HG03558 (cell line): Measurements from ENCODE around the gene ULBP2.
"Not testable (repeated sequence)": the region's sequence is repeated elsewhere in the genome, so short reads cannot be mapped to it uniquely, and the experiment has no call there.

Experiments used
- ATAC-seq: cut with Tn5 transposase; IDR thresholded peaks from one replicate; pipeline ENCODE4 v1.9.1; 2021; ENCODE audit warnings: moderate number of reproducible peaks; ENCODE audit not compliant: unreplicated experiment; ENCODE audit errors: extremely low read depth

The ULBP2 gene

DNA sequence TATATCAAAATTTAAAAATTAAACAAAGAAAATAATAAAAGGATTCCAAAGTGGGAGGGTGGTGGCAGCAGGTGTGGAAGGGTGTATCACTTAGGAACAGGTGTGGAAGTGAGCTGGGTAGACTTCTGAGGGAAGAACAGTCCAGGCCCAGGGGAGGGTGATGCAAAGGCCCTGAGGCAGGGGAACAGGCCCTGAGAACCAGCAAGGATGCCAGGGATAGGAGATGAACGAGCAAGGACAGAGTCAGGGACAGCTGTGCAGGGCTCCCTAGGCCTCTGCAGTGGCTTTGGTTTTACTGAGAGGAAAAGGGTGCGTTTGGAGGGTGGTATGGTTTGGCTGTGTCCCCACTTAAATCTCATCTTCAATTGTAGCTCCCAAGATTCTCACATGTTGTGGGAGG lies 34.5 kb upstream of the ULBP2 start:
- ATAC-seq, result no peak

DNA sequence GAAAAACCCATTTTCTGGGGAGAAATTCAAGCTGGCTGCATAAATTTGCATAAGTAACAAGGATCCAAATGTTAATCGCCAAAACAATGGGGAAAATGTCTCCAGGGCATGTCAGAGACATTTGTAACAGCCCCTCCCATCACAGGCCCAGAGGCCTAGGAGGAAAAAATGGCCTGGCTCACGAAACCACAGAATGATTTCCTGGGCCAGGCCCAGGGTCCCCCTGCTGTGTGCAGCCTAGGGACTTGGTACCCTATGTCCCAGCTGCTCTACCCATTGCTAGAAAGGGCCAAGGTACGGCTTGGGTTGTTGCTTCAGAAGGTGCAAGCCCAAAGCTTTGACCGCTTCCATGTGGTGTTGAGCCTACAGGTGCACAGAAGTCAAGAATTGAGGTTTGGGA lies 33.3 kb upstream of the ULBP2 start:
- ATAC-seq, result not testable (repeated sequence)

DNA sequence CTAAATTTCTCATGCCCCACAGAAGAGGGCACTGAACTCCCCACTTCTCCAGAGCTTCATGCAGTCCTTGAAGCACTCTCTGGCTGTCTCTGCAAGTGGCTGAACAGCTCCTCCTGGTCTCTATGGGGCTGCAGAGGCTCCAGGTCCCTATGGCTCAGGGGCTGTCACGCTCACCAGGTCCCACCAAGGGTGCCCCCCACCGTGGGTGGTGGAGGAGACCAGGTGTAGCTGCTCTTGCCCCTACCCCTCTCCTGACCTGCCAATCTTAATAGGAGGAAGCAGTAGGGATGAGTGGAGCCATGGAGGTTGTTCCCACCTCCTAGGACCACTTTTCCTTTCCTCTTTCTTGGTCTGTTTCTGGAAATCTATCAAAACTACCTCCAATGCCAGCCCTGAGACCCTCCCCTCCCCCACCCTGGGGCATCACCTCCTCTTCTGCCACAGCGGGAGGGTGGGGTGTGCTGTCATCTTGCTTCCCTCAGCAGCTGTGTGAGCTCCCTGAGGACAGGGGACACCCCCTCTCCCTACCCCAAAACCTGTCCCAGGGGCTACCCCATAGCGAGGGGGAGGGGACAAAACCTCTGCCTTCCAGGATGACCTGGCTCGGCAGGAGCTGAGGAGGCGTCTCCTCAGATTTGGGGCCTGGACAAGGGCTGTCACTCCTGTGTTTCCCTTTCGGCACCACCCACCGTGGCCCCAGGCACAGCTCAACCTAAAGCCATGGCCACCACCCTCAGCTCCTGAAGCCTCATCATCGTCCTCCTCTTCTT lies 31.9 kb upstream of the ULBP2 start:
- no peak for ATAC-seq

DNA sequence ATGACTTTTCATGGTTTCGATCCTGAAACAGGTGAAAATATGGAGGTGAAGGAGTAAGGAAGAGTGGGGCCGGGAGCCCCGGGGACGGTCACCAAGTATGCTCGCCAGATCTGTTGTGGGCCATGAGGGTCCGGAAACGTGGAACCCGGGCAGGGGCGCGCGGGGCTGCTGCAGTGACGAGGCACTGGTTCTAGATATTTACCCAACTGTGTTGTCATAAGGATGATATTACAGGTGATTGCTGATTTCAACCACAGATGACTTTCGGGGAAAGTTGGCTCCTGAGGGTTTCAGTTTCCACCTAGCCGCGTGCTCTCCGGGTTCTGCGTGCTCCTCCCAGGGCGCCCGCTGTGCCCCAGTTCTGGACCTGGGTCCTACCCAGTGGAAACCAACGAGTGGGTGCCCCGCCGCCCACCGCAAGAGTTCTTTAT lies 31.1 kb upstream of the ULBP2 start:
- ATAC-seq, result no peak

DNA sequence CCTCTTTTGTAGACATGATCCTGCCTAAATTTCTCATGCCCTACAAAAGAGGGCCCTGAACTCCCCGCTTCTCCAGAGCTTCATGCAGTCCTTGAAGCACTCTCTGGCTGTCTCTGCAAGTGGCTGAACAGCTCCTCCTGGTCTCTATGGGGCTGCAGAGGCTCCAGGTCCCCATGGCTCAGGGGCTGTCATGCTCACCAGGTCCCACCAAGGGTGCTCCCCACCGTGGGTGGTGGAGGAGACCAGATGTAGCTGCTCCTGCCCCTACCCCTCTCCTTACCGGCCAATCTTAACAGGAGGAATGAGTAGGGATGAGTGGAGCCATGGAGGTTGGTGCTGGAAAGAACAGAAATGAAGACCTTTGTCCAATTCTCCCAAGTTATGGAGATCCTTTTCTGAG lies 29.1 kb upstream of the ULBP2 start:
- not testable (repeated sequence) for ATAC-seq

DNA sequence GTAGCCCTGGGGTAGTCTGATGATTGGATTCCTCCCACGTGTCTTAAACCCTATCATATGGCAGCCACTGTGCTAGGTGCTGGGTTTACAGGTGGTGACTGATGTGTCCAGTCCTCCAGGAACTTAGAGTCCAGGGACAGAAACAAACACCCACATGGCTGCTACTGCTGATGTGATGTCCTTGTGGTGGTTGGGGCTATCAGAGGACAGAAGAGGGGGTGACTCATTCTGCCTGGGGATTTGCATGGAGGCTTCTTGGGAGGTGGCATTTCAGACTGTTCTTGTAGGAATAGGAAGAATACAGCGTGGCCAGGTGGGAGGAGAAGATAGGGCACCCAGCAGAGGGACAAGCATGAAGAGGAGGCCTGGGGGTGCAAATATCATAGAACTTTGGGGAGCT lies 28.7 kb upstream of the ULBP2 start:
- no peak for ATAC-seq

DNA sequence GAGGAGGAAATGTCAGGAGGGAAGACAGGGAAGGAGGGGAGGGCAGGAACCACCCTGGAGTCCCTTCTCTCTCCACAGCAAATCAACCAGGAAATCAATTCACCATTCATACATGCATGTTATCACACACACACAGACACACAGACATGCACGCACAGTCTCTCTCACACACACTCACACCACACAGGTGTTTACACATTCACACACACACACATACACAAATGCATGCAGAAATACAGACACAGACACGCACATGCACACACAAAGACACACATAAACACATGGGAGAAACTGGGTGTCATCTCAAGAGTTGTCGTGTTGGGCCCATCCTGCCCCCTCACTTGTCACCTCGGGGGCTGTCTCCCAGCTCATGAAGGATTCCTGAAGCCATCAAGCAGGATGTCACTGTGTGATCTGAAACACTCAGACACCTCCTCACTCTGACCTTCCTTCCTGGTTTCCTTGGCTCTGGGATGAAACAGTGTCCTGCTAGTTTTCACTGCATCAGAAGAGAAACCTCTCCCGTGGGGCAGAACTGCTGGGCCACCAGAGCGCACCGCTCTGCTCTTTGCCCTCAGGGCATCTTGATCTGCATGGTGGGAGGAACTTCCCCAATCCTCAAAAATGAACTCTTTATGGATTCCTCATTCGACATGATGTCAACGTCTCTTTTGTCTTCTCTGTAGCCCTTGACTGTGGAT lies 28.1 kb upstream of the ULBP2 start:
- ATAC-seq, result no peak

DNA sequence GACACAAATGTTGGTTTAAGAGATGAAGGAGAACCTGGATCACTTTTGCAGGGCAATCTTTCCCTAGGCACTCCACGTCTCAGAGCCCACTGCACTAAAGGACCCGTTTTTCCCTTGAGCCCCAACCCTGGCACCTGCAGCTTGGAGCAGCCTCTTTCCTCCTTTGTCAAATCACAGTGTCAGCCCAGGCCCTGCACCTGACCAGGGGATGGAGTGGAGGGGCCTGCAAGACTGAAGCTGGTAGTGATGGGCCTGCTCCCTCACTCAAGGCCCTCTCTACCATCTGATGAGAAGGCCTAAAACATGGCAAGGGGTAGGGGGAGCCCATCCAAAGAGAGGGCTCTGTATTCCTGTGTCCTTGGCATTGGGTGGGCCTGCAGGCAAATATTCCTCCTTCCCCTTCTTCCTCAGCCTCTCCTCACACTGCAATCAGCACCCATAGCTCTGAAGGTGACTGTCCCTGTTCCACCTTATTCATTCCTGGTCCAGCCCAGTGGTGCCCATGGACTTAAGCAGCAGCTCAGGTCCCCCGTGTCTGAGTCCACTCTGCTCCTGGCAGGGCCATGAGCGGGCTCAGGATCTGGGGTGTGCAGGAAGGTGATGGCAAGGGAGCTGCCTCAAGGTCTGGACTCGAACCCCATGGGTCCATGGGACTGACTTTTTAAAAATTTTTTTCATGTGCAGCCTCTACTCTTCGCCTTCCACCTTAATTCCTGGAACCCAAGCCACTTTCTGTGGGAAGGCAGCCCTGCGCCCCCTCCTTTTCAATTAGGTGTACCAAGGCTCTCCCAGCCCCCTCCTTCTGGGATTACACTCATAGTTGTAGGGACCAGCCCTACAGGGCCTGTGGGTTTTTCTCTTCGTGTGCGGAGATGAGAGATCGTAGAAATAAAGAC lies 25.6 kb upstream of the ULBP2 start:
- ATAC-seq, result no peak

DNA sequence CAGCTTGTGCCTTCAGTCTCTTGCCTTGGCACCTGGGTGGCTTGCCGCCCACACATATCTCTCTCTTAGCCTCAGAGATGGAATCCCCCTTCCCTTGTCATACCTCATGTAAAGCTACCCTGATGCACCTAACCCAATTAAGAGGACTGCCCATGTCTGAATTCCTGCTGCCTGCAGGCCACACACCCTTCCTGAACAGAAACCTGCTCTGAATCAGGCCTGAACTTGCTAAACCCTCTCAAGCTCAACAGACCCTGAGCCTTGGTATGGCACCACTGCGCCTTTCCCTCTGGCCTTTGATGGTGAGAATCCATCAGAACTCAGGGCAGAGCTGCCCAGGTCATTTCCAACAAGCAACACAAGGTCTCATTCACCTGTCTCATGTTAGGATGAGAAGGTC lies 24.1 kb upstream of the ULBP2 start:
- ATAC-seq, result no peak

DNA sequence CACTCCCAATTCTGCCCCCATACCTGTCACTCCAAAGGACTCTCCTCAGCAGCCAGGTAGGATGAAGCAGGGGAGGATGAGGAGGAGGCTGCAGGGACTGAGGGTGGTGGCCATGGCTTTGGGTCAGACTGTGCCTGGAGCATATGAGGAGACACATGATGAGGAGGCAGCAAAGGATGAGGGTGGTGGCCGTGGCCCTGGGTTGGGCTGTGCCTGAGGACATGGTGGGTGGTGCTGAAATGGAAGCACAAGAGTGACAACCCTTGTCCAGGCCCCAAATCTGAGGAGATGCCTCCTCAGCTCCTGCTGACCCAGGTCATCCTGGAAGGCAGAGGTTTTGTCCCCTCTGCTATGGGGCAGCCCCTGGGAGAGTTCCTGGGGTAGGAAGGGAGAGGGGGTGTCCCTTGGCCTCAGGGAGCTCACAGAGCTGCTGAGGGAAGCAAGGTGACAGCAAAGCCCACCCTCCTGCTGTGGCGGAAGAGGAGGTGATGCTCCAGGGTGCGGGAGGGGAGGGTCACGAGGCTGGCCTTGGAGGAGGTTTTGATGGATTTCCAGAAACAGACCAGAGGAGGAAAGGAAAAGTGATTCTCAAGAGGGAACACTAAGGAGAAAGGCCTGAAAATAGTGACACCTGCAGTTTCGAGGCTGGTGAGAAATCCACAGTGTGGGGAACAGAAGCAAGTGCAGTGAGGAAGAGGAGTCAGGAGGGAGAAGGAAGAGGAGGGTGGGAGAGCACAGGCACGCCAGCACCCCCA lies 23.5 kb upstream of the ULBP2 start:
- no peak for ATAC-seq

DNA sequence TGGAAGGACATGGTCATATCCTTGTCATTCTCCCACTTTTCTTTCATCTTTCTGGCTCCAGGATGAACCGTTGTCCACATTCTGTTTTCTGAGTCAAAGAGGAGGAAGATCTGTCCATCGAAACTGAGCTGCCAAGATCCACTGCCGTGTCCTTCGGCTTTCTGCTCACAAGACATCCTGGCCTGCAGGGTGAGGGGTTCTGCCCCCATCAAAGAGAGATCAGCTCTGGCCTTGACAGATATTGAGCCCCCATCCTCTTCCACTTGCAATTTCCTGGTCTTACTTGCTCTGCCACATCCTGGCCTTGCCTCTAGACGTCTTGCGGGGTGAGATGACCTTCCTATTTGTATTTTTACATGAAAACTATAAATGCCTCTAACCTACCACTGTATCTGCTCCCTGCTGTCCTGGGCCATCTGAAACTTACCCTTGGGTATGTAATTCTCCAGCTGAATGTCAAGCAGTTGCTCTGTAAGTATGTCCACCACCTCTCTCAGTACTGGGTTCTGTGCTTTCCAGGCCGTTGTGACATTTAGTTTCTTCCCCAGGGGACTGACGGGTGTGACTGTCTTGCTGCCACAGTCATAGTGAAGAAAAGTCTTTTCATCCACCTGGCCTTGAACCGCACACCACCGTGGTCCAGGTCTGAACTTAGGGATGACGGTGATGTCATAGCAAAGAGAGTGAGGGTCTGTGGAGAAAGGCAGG lies 22.5 kb upstream of the ULBP2 start:
- not testable (repeated sequence) for ATAC-seq

DNA sequence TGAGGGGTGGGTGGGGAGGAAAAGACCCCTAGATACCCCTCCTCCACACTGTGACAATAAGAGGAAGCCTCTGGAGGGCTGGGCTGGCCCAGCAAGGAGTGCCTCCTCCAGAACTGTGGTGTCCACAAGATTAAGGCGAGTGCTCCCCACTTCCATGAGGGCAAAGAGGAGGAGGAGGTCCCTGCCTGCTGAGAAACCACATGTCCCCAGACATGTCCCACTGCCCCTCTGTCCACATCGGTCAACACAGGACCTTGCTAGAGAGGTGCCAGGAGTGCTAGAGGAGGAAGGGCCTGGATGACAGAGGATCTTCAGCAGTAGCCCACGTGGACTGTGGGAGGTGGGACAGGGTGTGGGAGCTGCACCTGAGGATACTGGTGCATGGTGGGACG lies 22.0 kb upstream of the ULBP2 start:
- no peak for ATAC-seq

DNA sequence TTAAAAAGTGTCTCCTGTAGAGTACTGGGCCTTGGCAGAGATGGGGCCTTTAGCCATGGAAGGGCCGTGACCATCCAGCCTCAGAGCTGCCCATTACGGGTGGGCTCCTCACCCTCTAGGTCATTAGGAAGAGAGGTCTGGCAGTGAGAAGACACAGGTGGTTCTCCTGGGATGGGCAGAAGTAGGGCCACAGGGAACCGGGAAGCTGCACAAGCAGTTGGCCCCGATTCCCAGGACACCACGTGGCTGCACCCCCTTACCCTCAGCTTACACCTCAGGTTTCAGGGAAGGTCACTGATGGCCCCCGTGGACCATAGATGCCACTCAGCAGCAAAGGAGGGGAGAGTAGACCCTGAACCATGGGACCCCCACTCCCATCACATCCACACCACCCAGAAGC lies 20.5 kb upstream of the ULBP2 start:
- no peak for ATAC-seq

DNA sequence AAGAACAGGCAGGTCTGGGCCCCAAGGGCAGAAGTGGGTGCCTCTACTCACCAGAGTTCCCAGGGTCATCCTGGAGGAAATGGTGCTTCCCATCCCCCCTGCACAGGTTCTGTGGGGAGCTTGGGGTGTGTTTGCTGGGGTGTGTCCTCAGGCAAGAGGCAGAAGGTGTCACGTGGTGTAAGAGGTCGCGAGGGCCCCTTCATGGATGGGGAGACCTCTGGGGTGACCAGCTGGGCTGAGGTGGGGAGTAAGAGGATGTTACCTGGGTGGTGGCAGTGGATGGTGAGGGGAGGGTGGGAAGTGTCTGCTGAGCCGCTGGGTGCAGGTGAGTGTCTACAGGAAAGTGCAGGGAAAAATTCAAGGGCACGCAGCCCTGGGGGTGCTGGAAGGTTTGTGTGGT lies 19.7 kb upstream of the ULBP2 start:
- not testable (repeated sequence) for ATAC-seq

DNA sequence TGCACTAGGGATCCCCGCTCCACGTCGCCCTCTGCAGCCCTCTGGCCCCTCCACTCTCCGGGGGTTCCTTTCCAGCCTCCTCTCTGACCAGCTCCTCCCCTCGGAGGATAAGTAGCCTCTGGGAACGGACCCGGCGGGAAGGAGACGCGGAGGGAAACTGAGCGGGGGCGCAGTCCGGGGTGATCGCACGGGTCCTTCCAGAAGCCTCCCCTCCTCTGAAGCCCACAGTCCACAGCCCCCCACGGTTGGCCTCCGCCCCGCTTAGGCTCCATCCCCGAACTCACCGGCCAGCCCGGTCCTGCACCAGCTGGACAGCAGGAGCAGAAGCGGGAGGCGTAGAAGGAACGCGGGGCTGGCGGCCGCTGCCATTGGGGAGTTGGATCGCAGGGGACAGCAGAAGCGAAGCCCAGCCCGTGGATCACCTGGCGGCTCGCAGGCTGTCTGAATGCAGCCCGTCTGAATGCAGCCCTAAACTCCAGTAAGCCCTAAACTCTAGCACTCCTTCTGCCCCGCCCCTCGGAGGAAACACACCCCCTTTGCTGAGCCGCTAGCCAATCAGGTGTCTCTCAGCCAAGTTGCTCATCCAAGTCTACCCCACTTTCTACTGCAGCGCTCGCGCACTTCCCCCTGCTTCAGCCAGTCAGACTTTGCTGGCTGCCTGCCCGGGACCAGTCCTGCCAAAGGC lies 19.0 kb upstream of the ULBP2 start, which contains the start of gene RAET1G:
RAET1G (minus strand) TSS at position 480 of the 685 bp plus-strand sequence; CDS start at position 369, 111 bp downstream.
- no peak for ATAC-seq

DNA sequence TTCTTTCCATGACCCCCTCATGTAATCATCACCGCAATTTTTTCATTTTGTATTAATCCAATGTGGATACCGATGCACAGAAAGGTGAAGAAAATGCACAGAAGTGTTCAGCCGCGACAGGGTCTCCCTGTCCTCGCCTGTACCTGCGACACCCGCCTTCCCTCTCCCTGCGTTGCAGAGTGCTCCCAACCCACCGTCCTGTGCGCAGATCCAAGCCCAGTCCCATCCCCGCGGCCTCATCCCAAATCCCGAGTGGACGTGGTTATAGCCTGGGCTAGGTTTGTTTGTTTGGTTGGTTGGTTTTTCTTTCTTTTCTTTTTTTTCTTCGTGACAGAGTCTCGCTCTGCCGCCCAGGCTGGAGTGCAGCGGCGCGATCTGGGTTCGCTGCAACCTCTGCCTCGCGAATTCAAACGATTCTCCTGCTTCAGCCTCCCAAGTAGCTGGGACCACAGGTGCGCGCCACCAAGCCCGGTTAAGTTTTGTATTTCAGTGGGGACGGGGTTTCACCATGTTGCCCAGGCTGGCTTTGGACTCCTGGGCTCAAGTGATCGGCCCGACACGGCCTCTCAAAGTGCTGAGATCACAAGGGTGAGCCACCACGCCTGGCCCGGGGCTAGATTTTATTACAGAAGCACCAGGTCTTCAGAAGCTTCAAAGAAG lies 18.4 kb upstream of the ULBP2 start:
- ATAC-seq, result no peak

DNA sequence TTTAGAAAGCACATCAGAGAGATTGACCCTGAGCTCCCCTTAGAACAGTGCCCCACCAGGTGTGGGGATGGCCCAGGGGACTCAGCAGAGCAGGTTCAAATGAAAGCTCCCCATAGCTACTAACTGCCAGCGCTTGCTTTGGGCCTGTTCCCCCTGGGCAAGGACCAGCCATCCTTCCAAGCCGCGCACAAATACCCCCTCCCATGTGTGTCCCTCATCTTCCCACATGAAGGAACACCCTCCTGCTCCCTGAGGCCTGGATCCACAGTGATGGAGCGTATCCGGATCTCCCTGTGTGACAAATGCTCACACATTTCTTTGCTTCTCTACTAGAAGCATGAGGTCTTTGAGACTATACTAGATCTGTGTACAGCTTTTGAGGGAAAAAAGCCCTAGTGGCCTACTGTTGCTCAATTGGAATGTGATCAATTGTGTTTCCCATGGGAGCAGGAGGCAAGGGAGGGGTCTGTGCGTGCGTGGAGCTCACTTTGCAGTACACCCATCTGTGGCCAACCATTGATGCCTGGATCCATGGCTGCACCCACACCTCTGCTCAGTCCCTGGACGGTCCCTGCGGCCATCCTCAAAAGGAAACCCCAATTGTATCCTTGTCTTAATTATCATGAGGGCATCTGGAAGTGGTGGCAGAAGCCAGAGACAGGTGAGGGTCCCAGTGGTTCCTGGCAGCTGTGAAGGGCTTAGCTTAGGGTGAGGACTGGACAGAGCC lies 17.4 kb upstream of the ULBP2 start:
- no peak for ATAC-seq

DNA sequence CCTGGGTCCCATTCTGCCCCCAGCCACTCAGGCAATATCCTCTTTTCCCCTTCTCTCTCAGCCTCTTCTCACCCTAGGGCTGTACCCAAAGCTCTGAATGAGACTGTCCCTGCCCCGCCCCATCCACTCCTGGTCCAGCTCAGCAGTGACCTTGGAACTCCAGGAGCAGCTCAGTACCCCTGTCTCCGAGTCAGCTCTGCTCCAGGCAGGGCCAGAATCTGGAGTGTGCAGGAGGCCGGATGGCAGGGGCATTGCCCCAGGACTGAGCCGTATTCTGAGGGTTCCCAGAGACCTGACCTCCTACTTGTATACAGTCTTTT lies 16.9 kb upstream of the ULBP2 start:
- ATAC-seq, result no peak
